IMR-90 (cell line): ENCODE measurements around the gene STRA8.

Experiments used
- BHLHE40 ChIP-seq: fragments of 150-350 bp; IDR thresholded peaks from 2 replicates; pipeline ENCODE4 v1.6.1; 2016; ENCODE audit warnings: mild to moderate bottlenecking, low read depth, low read length
- CEBPB ChIP-seq: IDR thresholded peaks from 2 replicates; pipeline ENCODE4 v1.6.1; 2012; ENCODE audit warnings: low read depth, low read length, improper control_type of control experiment
- MAZ ChIP-seq: IDR thresholded peaks from 2 replicates; pipeline ENCODE4 v1.6.1; 2012; ENCODE audit warnings: low read depth, mild to moderate bottlenecking, low read length, improper control_type of control experiment, moderate library complexity, borderline replicate concordance
- MXI1 ChIP-seq: IDR thresholded peaks from 2 replicates; pipeline ENCODE4 v1.6.1; 2012; ENCODE audit warnings: low read depth, mild to moderate bottlenecking, low read length, moderate library complexity, borderline replicate concordance
- NFE2L2 ChIP-seq: fragments of 150-350 bp; IDR thresholded peaks from 2 replicates; pipeline ENCODE4 v1.6.1; 2016; ENCODE audit warnings: low read depth, mild to moderate bottlenecking, low read length
- POLR2A ChIP-seq: IDR thresholded peaks from 2 replicates; pipeline ENCODE4 v1.6.1; 2012; ENCODE audit warnings: mild to moderate bottlenecking, low read depth, low read length
- RAD21 ChIP-seq: IDR thresholded peaks from 2 replicates; pipeline ENCODE4 v1.6.1; 2012; ENCODE audit warnings: low read length, improper control_type of control experiment
- RFX5 ChIP-seq: IDR thresholded peaks from 2 replicates; pipeline ENCODE4 v1.8.0; 2012; ENCODE audit warnings: low read depth, mild to moderate bottlenecking, low read length, moderate library complexity
- SMC3 ChIP-seq: fragments of 150-350 bp; IDR thresholded peaks from 2 replicates; pipeline ENCODE4 v1.6.1; 2016; ENCODE audit warnings: low read depth, mild to moderate bottlenecking, antibody characterized with exemption, low read length, moderate library complexity
- TF ChIP-seq, protein P1 (sequence below): fragments of 150-350 bp; IDR thresholded peaks from 2 replicates; pipeline ENCODE4 v1.6.1; 2017; ENCODE audit warnings: mild to moderate bottlenecking, antibody characterized with exemption, low read length, low read depth
- TF ChIP-seq, protein P2 (sequence below): conservative IDR thresholded peaks from 2 replicates; pipeline ENCODE4 v1.5.1; 2012; ENCODE audit warnings: mild to moderate bottlenecking, low read depth, low read length, improper control_type of control experiment
- TF ChIP-seq, protein P3 (sequence below): fragments of 150-350 bp; IDR thresholded peaks from 2 replicates; pipeline ENCODE4 v1.6.1; 2016; ENCODE audit warnings: low read depth, mild to moderate bottlenecking, low read length, moderate library complexity, borderline replicate concordance

DNA sequence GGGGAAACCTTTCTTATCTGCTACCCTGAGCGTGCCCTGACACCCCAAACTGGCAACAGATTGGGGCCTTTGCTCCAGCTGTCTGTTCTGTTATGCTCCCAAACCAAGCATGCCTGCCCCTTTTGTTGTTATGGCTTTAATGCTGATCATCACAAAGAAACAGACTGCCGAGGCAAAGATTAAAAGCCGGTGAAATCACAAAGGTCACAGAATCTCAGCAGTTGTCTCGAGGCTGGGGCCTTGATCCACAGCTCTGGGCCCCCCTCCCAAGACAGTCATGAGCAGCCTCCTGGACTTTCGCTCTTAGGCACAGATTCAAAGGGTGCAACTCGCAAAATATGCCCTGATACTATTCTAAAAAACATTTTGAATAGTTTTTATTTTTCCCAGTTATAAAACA, 65.6 kb downstream of the STRA8 start:
- TF ChIP-seq POLR2A (no peak), SMC3 (no peak), CEBPB (no peak), RAD21 (no peak), NFE2L2 (no peak), MXI1 (no peak), MAZ (no peak), BHLHE40 (no peak), RFX5 (no peak)
- TF ChIP-seq, protein P1, sequence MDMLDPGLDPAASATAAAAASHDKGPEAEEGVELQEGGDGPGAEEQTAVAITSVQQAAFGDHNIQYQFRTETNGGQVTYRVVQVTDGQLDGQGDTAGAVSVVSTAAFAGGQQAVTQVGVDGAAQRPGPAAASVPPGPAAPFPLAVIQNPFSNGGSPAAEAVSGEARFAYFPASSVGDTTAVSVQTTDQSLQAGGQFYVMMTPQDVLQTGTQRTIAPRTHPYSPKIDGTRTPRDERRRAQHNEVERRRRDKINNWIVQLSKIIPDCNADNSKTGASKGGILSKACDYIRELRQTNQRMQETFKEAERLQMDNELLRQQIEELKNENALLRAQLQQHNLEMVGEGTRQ, result no peak
- TF ChIP-seq, protein P2, sequence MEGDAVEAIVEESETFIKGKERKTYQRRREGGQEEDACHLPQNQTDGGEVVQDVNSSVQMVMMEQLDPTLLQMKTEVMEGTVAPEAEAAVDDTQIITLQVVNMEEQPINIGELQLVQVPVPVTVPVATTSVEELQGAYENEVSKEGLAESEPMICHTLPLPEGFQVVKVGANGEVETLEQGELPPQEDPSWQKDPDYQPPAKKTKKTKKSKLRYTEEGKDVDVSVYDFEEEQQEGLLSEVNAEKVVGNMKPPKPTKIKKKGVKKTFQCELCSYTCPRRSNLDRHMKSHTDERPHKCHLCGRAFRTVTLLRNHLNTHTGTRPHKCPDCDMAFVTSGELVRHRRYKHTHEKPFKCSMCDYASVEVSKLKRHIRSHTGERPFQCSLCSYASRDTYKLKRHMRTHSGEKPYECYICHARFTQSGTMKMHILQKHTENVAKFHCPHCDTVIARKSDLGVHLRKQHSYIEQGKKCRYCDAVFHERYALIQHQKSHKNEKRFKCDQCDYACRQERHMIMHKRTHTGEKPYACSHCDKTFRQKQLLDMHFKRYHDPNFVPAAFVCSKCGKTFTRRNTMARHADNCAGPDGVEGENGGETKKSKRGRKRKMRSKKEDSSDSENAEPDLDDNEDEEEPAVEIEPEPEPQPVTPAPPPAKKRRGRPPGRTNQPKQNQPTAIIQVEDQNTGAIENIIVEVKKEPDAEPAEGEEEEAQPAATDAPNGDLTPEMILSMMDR, result no peak
- TF ChIP-seq, protein P3, sequence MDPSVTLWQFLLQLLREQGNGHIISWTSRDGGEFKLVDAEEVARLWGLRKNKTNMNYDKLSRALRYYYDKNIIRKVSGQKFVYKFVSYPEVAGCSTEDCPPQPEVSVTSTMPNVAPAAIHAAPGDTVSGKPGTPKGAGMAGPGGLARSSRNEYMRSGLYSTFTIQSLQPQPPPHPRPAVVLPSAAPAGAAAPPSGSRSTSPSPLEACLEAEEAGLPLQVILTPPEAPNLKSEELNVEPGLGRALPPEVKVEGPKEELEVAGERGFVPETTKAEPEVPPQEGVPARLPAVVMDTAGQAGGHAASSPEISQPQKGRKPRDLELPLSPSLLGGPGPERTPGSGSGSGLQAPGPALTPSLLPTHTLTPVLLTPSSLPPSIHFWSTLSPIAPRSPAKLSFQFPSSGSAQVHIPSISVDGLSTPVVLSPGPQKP, result no peak
